SK-N-MC (cell line): ENCODE results near the gene BAHCC1.

Experiments
- EZH2 ChIP-seq: fragments of 200-600 bp; sonication (generic); IDR thresholded peaks from one replicate; pipeline ENCODE4 v1.6.1; 2017; ENCODE audit warnings: antibody characterized with exemption
- POLR2AphosphoS5 ChIP-seq: IDR thresholded peaks from 2 replicates; pipeline ENCODE4 v1.6.1; 2012; ENCODE audit warnings: mild to moderate bottlenecking, low read depth, low read length, borderline replicate concordance

- no peak for TF ChIP-seq POLR2AphosphoS5
- TF ChIP-seq EZH2 = no peak
These were observed 98.2 kb downstream of the BAHCC1 start for GRCh38 chr17:81493198-81494038.
